IMR-90 (cell line): ENCODE data around the gene HEXD. TPM values are rescaled to one million over a fixed set of nuclear protein-coding genes. Genes with fewer than 3 reads are reported as not detected.
A peak's percentile ranks its signal among the peaks of the same experiment; 100 is the strongest.

Experiments
- ATAC-seq: fragments of 200-7000 bp; cut with Tn5 transposase; 2 replicates; pipeline ENCODE4 v1.9.1; 2020; ENCODE audit warnings: low read depth, mild to moderate bottlenecking, moderate library complexity
- BruUV-seq: library from RNA; stranded (reverse); fragments of 400-500 nt; replicated peaks from 2 replicates; lab custom pipeline; 2021; lab: Mats Ljungman, UMichigan
- CTCF ChIA-PET: fragments of 300-600 bp; formaldehyde crosslinking; extraction: SDS; loops from one replicate; lab custom pipeline; 2021; ENCODE audit warnings: antibody characterized with exemption; lab: Yijun Ruan, JAX
- POLR2A ChIA-PET: fragments of 300-600 bp; sonication (Branson Sonifier 250); formaldehyde crosslinking; loops from one replicate; lab custom pipeline; 2022; ENCODE audit warnings: antibody characterized with exemption; ENCODE audit not compliant: unreplicated experiment; lab: Charles Lee
- DNase-seq: peaks from one replicate; pipeline ENCODE4 v3.0.0; 2013
- H2AFZ ChIP-seq: replicated peaks from 2 replicates; pipeline ENCODE3; 2013; ENCODE audit warnings: low read length, mild to moderate bottlenecking; ENCODE audit not compliant: poor library complexity
- H2AK5ac ChIP-seq: 2 replicates; pipeline ENCODE4 v1.6.1; 2013; ENCODE audit warnings: low read depth, low read length, inconsistent platforms
- H2AK9ac ChIP-seq: replicated peaks from 2 replicates; pipeline ENCODE3; 2013; ENCODE audit warnings: mild to moderate bottlenecking, low read depth, low read length, moderate library complexity; ENCODE audit not compliant: poor library complexity
- H2BK120ac ChIP-seq: 2 replicates; pipeline ENCODE4 v1.6.1; 2013; ENCODE audit warnings: low read depth, low read length, inconsistent platforms
- H2BK15ac ChIP-seq: 3 replicates; pipeline ENCODE4 v1.6.1; 2013; ENCODE audit warnings: low read depth, low read length, inconsistent platforms
- H2BK20ac ChIP-seq: 2 replicates; pipeline ENCODE4 v1.6.1; 2013; ENCODE audit warnings: low read depth, mild to moderate bottlenecking, inconsistent platforms, low read length, moderate library complexity
- H2BK5ac ChIP-seq: 2 replicates; pipeline ENCODE4 v1.6.1; 2013; ENCODE audit warnings: mild to moderate bottlenecking, low read depth, low read length, inconsistent platforms; ENCODE audit not compliant: poor library complexity, severe bottlenecking
- H3K14ac ChIP-seq: replicated peaks from 2 replicates; pipeline ENCODE4 v1.6.1; 2013; ENCODE audit warnings: low read depth, low read length, inconsistent platforms
- H3K18ac ChIP-seq: 2 replicates; pipeline ENCODE4 v1.6.1; 2013; ENCODE audit warnings: low read depth, low read length, control low read depth
- H3K23ac ChIP-seq: 2 replicates; pipeline ENCODE4 v1.6.1; 2013; ENCODE audit warnings: low read depth, low read length, inconsistent platforms
- H3K27ac ChIP-seq: 2 replicates; pipeline ENCODE4 v1.5.1; 2013; ENCODE audit warnings: mild to moderate bottlenecking, control low read depth, low read length; ENCODE audit not compliant: insufficient read depth
- H3K27me3 ChIP-seq: 2 replicates; pipeline ENCODE4 v1.6.1; 2013; ENCODE audit warnings: low read length; ENCODE audit not compliant: control insufficient read depth, insufficient read depth
- H3K36me3 ChIP-seq: 2 replicates; pipeline ENCODE4 v1.6.1; 2013; ENCODE audit warnings: low read length, mixed read lengths; ENCODE audit not compliant: control insufficient read depth, insufficient read depth
- H3K4ac ChIP-seq: 2 replicates; pipeline ENCODE4 v1.6.1; 2013; ENCODE audit warnings: low read depth, low read length, inconsistent platforms
- H3K4me1 ChIP-seq: 2 replicates; pipeline ENCODE4 v1.6.1; 2013; ENCODE audit warnings: low read length, mixed read lengths; ENCODE audit not compliant: control insufficient read depth, insufficient read depth
- H3K4me2 ChIP-seq: 2 replicates; pipeline ENCODE4 v1.6.1; 2013; ENCODE audit warnings: low read depth, mild to moderate bottlenecking, control low read depth, low read length, moderate library complexity
- H3K4me3 ChIP-seq: 2 replicates; pipeline ENCODE4 v1.5.1; 2013; ENCODE audit warnings: low read depth, mild to moderate bottlenecking, control low read depth, low read length, moderate library complexity; ENCODE audit not compliant: insufficient read depth
- H3K56ac ChIP-seq: 2 replicates; pipeline ENCODE4 v1.6.1; 2013; ENCODE audit warnings: low read length, inconsistent platforms; ENCODE audit not compliant: insufficient read depth; ENCODE audit errors: extremely low read depth
- H3K79me1 ChIP-seq, 2 experiments: 2 replicates each; pipeline ENCODE4 v1.6.1; 2013; ENCODE audit warnings: low read length in 2 of 2, inconsistent platforms in 1 of 2, low read depth in 1 of 2
- H3K9ac ChIP-seq: 2 replicates; pipeline ENCODE4 v1.6.1; 2013; ENCODE audit warnings: low read depth, low read length, control low read depth
- H3K9me1 ChIP-seq: 2 replicates; pipeline ENCODE4 v1.6.1; 2013; ENCODE audit warnings: low read length, inconsistent platforms; ENCODE audit not compliant: insufficient read depth
- H3K9me3 ChIP-seq: 2 replicates; pipeline ENCODE4 v1.6.1; 2013; ENCODE audit warnings: low read length; ENCODE audit not compliant: control insufficient read depth, insufficient read depth
- H4K20me1 ChIP-seq: 2 replicates; pipeline ENCODE4 v1.6.1; 2013; ENCODE audit warnings: low read length, inconsistent platforms; ENCODE audit not compliant: insufficient read depth
- H4K5ac ChIP-seq: 2 replicates; pipeline ENCODE4 v1.6.1; 2013; ENCODE audit warnings: mild to moderate bottlenecking, low read depth, low read length, control low read depth
- H4K8ac ChIP-seq, 2 experiments: 2 replicates each; pipeline ENCODE4 v1.6.1; 2013; ENCODE audit warnings: low read depth in 2 of 2, low read length in 2 of 2, control low read depth in 1 of 2, inconsistent platforms in 1 of 2
- H4K91ac ChIP-seq: 2 replicates; pipeline ENCODE4 v1.6.1; 2013; ENCODE audit warnings: low read depth, low read length, inconsistent platforms; ENCODE audit not compliant: insufficient read depth
- BHLHE40 ChIP-seq: fragments of 150-350 bp; IDR thresholded peaks from 2 replicates; pipeline ENCODE4 v1.6.1; 2016; ENCODE audit warnings: mild to moderate bottlenecking, low read depth, low read length
- CEBPB ChIP-seq: IDR thresholded peaks from 2 replicates; pipeline ENCODE4 v1.6.1; 2012; ENCODE audit warnings: low read depth, low read length, improper control_type of control experiment
- CHD1 ChIP-seq: IDR thresholded peaks from 2 replicates; pipeline ENCODE4 v1.6.1; 2012; ENCODE audit warnings: low read depth, low read length, improper control_type of control experiment
- FOS ChIP-seq: fragments of 150-350 bp; IDR thresholded peaks from 2 replicates; pipeline ENCODE4 v1.6.1; 2016; ENCODE audit warnings: low read depth, low read length
- MAFK ChIP-seq: IDR thresholded peaks from 2 replicates; pipeline ENCODE4 v1.6.1; 2012; ENCODE audit warnings: low read depth, low read length, improper control_type of control experiment
- MAZ ChIP-seq: IDR thresholded peaks from 2 replicates; pipeline ENCODE4 v1.6.1; 2012; ENCODE audit warnings: low read depth, mild to moderate bottlenecking, low read length, improper control_type of control experiment, moderate library complexity, borderline replicate concordance
- MXI1 ChIP-seq: IDR thresholded peaks from 2 replicates; pipeline ENCODE4 v1.6.1; 2012; ENCODE audit warnings: low read depth, mild to moderate bottlenecking, low read length, moderate library complexity, borderline replicate concordance
- NFE2L2 ChIP-seq: fragments of 150-350 bp; IDR thresholded peaks from 2 replicates; pipeline ENCODE4 v1.6.1; 2016; ENCODE audit warnings: low read depth, mild to moderate bottlenecking, low read length
- POLR2A ChIP-seq: IDR thresholded peaks from 2 replicates; pipeline ENCODE4 v1.6.1; 2012; ENCODE audit warnings: mild to moderate bottlenecking, low read depth, low read length
- RAD21 ChIP-seq: IDR thresholded peaks from 2 replicates; pipeline ENCODE4 v1.6.1; 2012; ENCODE audit warnings: low read length, improper control_type of control experiment
- RCOR1 ChIP-seq: IDR thresholded peaks from 2 replicates; pipeline ENCODE4 v1.6.1; 2012; ENCODE audit warnings: mild to moderate bottlenecking, low read length, improper control_type of control experiment; ENCODE audit not compliant: insufficient replicate concordance
- RFX5 ChIP-seq: IDR thresholded peaks from 2 replicates; pipeline ENCODE4 v1.8.0; 2012; ENCODE audit warnings: low read depth, mild to moderate bottlenecking, low read length, moderate library complexity
- SMC3 ChIP-seq: fragments of 150-350 bp; IDR thresholded peaks from 2 replicates; pipeline ENCODE4 v1.6.1; 2016; ENCODE audit warnings: low read depth, mild to moderate bottlenecking, antibody characterized with exemption, low read length, moderate library complexity
- WGBS, 2 experiments: methylation state at CpG; one replicate each; pipeline versions ENCODE4 v1.1.5 to v1.1.7; 2013; ENCODE audit warnings: missing lambda C conversion rate in 2 of 2; ENCODE audit not compliant: insufficient read length in 1 of 2; ENCODE audit errors: extremely low coverage in 2 of 2; 5-methylcytosine and 5-hydroxymethylcytosine counted together
- dilution Hi-C: fragments of 300-500 bp; cut with HindIII; formaldehyde crosslinking; loops from one replicate; pipeline ENCODE4 v1.14.3; 2018; ENCODE audit warnings: low sequenced_read_pairs; ENCODE audit not compliant: unreplicated experiment
- in situ Hi-C: fragments of 300-500 bp; cut with MboI; formaldehyde crosslinking; loops from 3 replicates; pipeline ENCODE4 v1.14.3; 2019; ENCODE audit warnings: low sequenced_read_pairs, inconsistent platforms, mixed read lengths
- intact Hi-C: fragments of 100-400 bp; cut with micrococcal nuclease; formaldehyde crosslinking; loops from 2 replicates; pipeline ENCODE4 v1.10.0; 2022
- polyA plus RNA-seq, 3 experiments: library from polyadenylated mRNA; depleted of rRNA; stranded (reverse); fragments of >200 nt; gene quantifications; 2 replicates each; pipeline ENCODE4 v1.2.3, GENCODE V29; 2012; ENCODE audit warnings: low replicate concordance in 1 of 3
- total RNA-seq: library from RNA; depleted of rRNA; stranded (reverse); fragments of >200 nt; gene quantifications from 2 replicates; pipeline ENCODE4 v1.2.3, GENCODE V29; 2012
- TF ChIP-seq, protein P1 (sequence below): fragments of 150-350 bp; IDR thresholded peaks from 2 replicates; pipeline ENCODE4 v1.6.1; 2016; ENCODE audit warnings: low read depth, mild to moderate bottlenecking, low read length, moderate library complexity, borderline replicate concordance
- TF ChIP-seq, protein P2 (sequence below): fragments of 150-350 bp; IDR thresholded peaks from 2 replicates; pipeline ENCODE4 v1.6.1; 2017; ENCODE audit warnings: mild to moderate bottlenecking, antibody characterized with exemption, low read length, low read depth
- TF ChIP-seq, protein P3 (sequence below): conservative IDR thresholded peaks from 2 replicates; pipeline ENCODE4 v1.5.1; 2012; ENCODE audit warnings: mild to moderate bottlenecking, low read depth, low read length, improper control_type of control experiment

HEXD gene
- total and polyA plus RNA-seq, 2 of the 4 experiments (the other 2 are of a cell fraction): 3.8 to 9.5 TPM

DNA sequence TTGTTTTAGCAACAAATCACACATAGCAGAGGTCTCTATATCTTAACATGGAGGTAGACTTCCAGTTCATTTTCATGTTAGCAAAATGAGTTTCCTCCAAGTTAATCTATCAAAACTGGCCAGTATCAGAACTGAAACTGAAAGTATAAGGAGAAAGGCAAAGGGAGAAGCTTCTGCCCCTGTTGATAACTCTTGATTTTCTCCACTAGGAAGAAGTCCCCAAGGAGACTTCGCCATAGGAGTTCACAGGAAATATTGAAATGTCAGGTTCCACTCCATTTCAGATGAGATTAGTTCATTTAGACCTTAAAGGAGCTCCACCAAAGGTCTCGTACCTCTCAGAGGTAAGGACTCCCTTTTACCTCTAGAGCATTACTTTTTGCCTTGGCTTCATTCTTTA lies 1.4 kb downstream of the HEXD start:
- H3K27ac ChIP-seq: no peak overlapping the region
- no peaks in the 10 kb centered on the region for H3K27me3 ChIP-seq
- in situ Hi-C loops (no loop called here), dilution Hi-C loops (no loop called here), intact Hi-C loops (no loop called here)
- H2AK9ac ChIP-seq: no peak overlapping the region
- H3K79me1 ChIP-seq: peaks cover 0 to 11% of the 10 kb centered on the region in 2 experiments; a peak in 1 of 4 replicates
- ChIA-PET CTCF (no interaction called here), POLR2A (no interaction called here)
- 0 out of 2 replicates have a peak, but pooled peaks cover 4% of the 10 kb centered on the region for H3K9me1 ChIP-seq
- H2BK20ac ChIP-seq: no peak overlapping the region
- DNase-seq (no peak), ATAC-seq (no peak)
- H2BK120ac ChIP-seq: no peak overlapping the region
- H4K8ac ChIP-seq: peak overlapping the region in 1 of 2 experiments; percentile 62; a peak in 1 of 4 replicates
- H3K4me1 ChIP-seq: no peaks in the 10 kb centered on the region
- BruUV-seq: no TSS peak
- TF ChIP-seq NFE2L2 (no peak), FOS (no peak), RCOR1 (no peak), SMC3 (no peak), MAZ (no peak), RFX5 (no peak), CHD1 (no peak), POLR2A (no peak), RAD21 (no peak), BHLHE40 (no peak), CEBPB (no peak), MAFK (no peak), MXI1 (no peak)
- TF ChIP-seq, protein P1, sequence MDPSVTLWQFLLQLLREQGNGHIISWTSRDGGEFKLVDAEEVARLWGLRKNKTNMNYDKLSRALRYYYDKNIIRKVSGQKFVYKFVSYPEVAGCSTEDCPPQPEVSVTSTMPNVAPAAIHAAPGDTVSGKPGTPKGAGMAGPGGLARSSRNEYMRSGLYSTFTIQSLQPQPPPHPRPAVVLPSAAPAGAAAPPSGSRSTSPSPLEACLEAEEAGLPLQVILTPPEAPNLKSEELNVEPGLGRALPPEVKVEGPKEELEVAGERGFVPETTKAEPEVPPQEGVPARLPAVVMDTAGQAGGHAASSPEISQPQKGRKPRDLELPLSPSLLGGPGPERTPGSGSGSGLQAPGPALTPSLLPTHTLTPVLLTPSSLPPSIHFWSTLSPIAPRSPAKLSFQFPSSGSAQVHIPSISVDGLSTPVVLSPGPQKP: no peak
- TF ChIP-seq, protein P2, sequence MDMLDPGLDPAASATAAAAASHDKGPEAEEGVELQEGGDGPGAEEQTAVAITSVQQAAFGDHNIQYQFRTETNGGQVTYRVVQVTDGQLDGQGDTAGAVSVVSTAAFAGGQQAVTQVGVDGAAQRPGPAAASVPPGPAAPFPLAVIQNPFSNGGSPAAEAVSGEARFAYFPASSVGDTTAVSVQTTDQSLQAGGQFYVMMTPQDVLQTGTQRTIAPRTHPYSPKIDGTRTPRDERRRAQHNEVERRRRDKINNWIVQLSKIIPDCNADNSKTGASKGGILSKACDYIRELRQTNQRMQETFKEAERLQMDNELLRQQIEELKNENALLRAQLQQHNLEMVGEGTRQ: no peak
- TF ChIP-seq, protein P3, sequence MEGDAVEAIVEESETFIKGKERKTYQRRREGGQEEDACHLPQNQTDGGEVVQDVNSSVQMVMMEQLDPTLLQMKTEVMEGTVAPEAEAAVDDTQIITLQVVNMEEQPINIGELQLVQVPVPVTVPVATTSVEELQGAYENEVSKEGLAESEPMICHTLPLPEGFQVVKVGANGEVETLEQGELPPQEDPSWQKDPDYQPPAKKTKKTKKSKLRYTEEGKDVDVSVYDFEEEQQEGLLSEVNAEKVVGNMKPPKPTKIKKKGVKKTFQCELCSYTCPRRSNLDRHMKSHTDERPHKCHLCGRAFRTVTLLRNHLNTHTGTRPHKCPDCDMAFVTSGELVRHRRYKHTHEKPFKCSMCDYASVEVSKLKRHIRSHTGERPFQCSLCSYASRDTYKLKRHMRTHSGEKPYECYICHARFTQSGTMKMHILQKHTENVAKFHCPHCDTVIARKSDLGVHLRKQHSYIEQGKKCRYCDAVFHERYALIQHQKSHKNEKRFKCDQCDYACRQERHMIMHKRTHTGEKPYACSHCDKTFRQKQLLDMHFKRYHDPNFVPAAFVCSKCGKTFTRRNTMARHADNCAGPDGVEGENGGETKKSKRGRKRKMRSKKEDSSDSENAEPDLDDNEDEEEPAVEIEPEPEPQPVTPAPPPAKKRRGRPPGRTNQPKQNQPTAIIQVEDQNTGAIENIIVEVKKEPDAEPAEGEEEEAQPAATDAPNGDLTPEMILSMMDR: no peak
- H2AFZ ChIP-seq: no peak overlapping the region
- no peak overlapping the region for H2AK5ac ChIP-seq
- H3K14ac ChIP-seq: no peak overlapping the region
- peak overlapping the region; percentile 6; the same call in 1 of the 2 replicates for H3K4me3 ChIP-seq
- H3K9ac ChIP-seq: no peak overlapping the region
- H3K4ac ChIP-seq: no peak overlapping the region
- H4K5ac ChIP-seq: no peak overlapping the region
- H3K9me3 ChIP-seq: peaks cover 5% of the 10 kb centered on the region; the same call in 1 of the 2 replicates
- no peak overlapping the region for H3K18ac ChIP-seq
- WGBS, 2 experiments: 100% methylated on average over 1 of the region's 2 CpGs; no CpG with 5 or more reads in 1 of the 2 experiments
- H3K23ac ChIP-seq: no peak overlapping the region
- peaks cover 2% of the 10 kb centered on the region; the same call in 1 of the 2 replicates for H3K36me3 ChIP-seq
- no peak overlapping the region for H2BK5ac ChIP-seq
- no peak overlapping the region for H3K56ac ChIP-seq
- H4K20me1 ChIP-seq: peaks cover 16% of the 10 kb centered on the region
- peak overlapping the region; percentile 98; the same call in 1 of the 2 replicates for H3K4me2 ChIP-seq
- no peak overlapping the region for H4K91ac ChIP-seq
- no peak overlapping the region for H2BK15ac ChIP-seq
